ENCODE results near the gene S1PR4. TPM values are rescaled to one million over a fixed set of nuclear protein-coding genes. Genes with fewer than 3 reads are reported as not detected.

The S1PR4 gene
- total and polyA plus RNA-seq, 9 of the 15 experiments (the other 6 are each of a cell fraction or from before 2014, with no cell fraction given), result 0.27 TPM; not detected in 8

GRCh38 chr19:3194106-3195087 is 15.8 kb downstream of the S1PR4 start (continued):
- TF ChIP-seq E2F6 (IDR thresholded peaks at IDR 0.05; ENCODE audit: borderline replicate concordance in 1 of 2, extremely low read depth in 1 of 2, insufficient read depth in 1 of 2, insufficient read length in 1 of 2, low read depth in 1 of 2, low read length in 1 of 2, poor library complexity in 1 of 2, severe bottlenecking in 1 of 2) (no peak), GATA2 (CRISPR knock-in tag; IDR thresholded peaks at IDR 0.05) (peak; percentile 54; the same call in 1 of the 2 replicates), SNAPC5 (CRISPR knock-in tag; IDR thresholded peaks at IDR 0.05) (no peak), ELF1 (tag; IDR thresholded peaks at IDR 0.05) (no peak), KLF6 (CRISPR knock-in tag; IDR thresholded peaks at IDR 0.05; ENCODE audit: borderline replicate concordance) (no peak), MAX (CRISPR knock-in tag; IDR thresholded peaks at IDR 0.05) (0 out of 2 replicates have a peak, but pooled peaks have one; percentile 2), POLR2H (tag; IDR thresholded peaks at IDR 0.05; ENCODE audit: low read depth) (no peak), ELK3 (CRISPR knock-in tag; IDR thresholded peaks at IDR 0.05) (no peak), ZBTB43 (CRISPR knock-in tag; IDR thresholded peaks at IDR 0.05) (no peak), ETV5 (CRISPR knock-in tag; IDR thresholded peaks at IDR 0.05; ENCODE audit: low read depth) (no peak), ZNF146 (CRISPR knock-in tag; IDR thresholded peaks at IDR 0.05; ENCODE audit: unreplicated experiment) (peak; percentile 98), ZNF133 (CRISPR knock-in tag; IDR thresholded peaks at IDR 0.05) (no peak), MTA2 (IDR thresholded peaks at IDR 0.05; ENCODE audit: low read depth) (peak; percentile 69), U2AF1 (optimal IDR thresholded peaks at IDR 0.05; ENCODE audit: low read depth, low read length) (no peak), GATAD2B (IDR thresholded peaks at IDR 0.05; ENCODE audit: borderline replicate concordance) (no peak), TARDBP (IDR thresholded peaks at IDR 0.05) (no peak), ETS1 (conservative IDR thresholded peaks at IDR 0.05; ENCODE audit: control insufficient read depth, low read depth, low read length) (no peak), TFAM (CRISPR knock-in tag; conservative IDR thresholded peaks at IDR 0.05) (no peak), HMBOX1 (IDR thresholded peaks at IDR 0.05) (no peak), CEBPG (CRISPR knock-in tag; IDR thresholded peaks at IDR 0.05) (no peak), CEBPG (tag; conservative IDR thresholded peaks at IDR 0.05 in 1 of 2, IDR thresholded peaks at IDR 0.05 in 1 of 2) (peak in 1 of 2 experiments; percentile 21; a peak in 1 of 4 replicates)

Data from K562 (cell line).